Fibroblast of skin of left biceps (primary cell): Measurements from ENCODE around the gene MYO1D.
"Not testable (repeated sequence)": the region's sequence is repeated elsewhere in the genome, so short reads cannot be mapped to it uniquely, and the experiment has no call there.

Experiments
- DNase-seq, 2 experiments: peaks; one replicate each; pipeline ENCODE4 v3.0.0-alpha.2; 2013; ENCODE audit warnings: low read depth in 2 of 2

The MYO1D gene

GRCh38 chr17:32529604-32530003 is 347.3 kb downstream of the MYO1D start:
- DNase-seq: no peak

GRCh38 chr17:32528825-32529224 is 348.1 kb downstream of the MYO1D start:
- no peak for DNase-seq

GRCh38 chr17:32527146-32527545 is 349.8 kb downstream of the MYO1D start:
- DNase-seq: no peak

GRCh38 chr17:32525122-32525521 is 351.8 kb downstream of the MYO1D start:
- peak; percentile 55 to 56 for DNase-seq

GRCh38 chr17:32524553-32524880 is 352.4 kb downstream of the MYO1D start:
- not testable (repeated sequence) for DNase-seq

GRCh38 chr17:32523827-32524552 is 352.9 kb downstream of the MYO1D start:
- no peak for DNase-seq

- no peak for DNase-seq
Measured at GRCh38 chr17:32523017-32523680, 353.8 kb downstream of the MYO1D start.

GRCh38 chr17:32520737-32521404 is 356.1 kb downstream of the MYO1D start:
- DNase-seq: no peak

- no peak for DNase-seq
Measured at GRCh38 chr17:32520104-32520701, 356.7 kb downstream of the MYO1D start.

- no peak for DNase-seq
Measured at GRCh38 chr17:32519228-32520103, 357.5 kb downstream of the MYO1D start.

GRCh38 chr17:32518646-32519227 is 358.2 kb downstream of the MYO1D start:
- DNase-seq: no peak

GRCh38 chr17:32517982-32518381 is 358.9 kb downstream of the MYO1D start:
- no peak for DNase-seq

- no peak for DNase-seq
Measured at GRCh38 chr17:32516940-32517701, 359.8 kb downstream of the MYO1D start.

GRCh38 chr17:32516450-32516849 is 360.5 kb downstream of the MYO1D start:
- no peak for DNase-seq

GRCh38 chr17:32515677-32516383 is 361.1 kb downstream of the MYO1D start:
- DNase-seq: no peak

- no peak for DNase-seq
Measured at GRCh38 chr17:32514606-32515005, 362.3 kb downstream of the MYO1D start.

- no peak for DNase-seq
Measured at GRCh38 chr17:32513579-32513978, 363.3 kb downstream of the MYO1D start.

GRCh38 chr17:32512328-32512727 is 364.6 kb downstream of the MYO1D start:
- DNase-seq: no peak

- DNase-seq: no peak
Measured at GRCh38 chr17:32510466-32510865, 366.5 kb downstream of the MYO1D start.

GRCh38 chr17:32508926-32509325 is 368.0 kb downstream of the MYO1D start:
- no peak for DNase-seq
